K562 (cell line): ENCODE measurements around the gene PTRH1. TPM values are rescaled to one million over a fixed set of nuclear protein-coding genes. Genes with fewer than 3 reads are reported as not detected.

ENCODE experiments used
- ATAC-seq: fragments of 200-7000 bp; cut with Tn5 transposase; 3 replicates; pipeline ENCODE4 v1.9.1; 2020; ENCODE audit warnings: moderate library complexity
- BruUV-seq: library from RNA; stranded (reverse); fragments of 400-500 nt; replicated peaks from 2 replicates; lab custom pipeline; 2021; lab: Mats Ljungman, UMichigan
- CTCF ChIA-PET: fragments of 300-600 bp; formaldehyde crosslinking; extraction: SDS; loops from one replicate; lab custom pipeline; 2021; ENCODE audit warnings: low intra/inter-chr PET ratio; lab: Yijun Ruan, JAX
- POLR2A ChIA-PET: fragments of 300-600, 350-650 bp; sonication (Branson Sonifier 250); formaldehyde crosslinking; extraction: SDS; loops from one replicate; lab custom pipeline; 2021; ENCODE audit warnings: antibody characterized with exemption, inconsistent platforms; lab: Yijun Ruan, JAX
- DNase-seq, 4 experiments: peaks; one replicate each; pipeline versions ENCODE4 v3.0.0 to v3.0.0-alpha.2; 2011 to 2018; ENCODE audit warnings: low spot score in 3 of 4, mixed read lengths in 3 of 4; ENCODE audit errors: extremely low read depth in 1 of 4
- FAIRE-seq: peaks from 2 replicates; lab custom pipeline; 2011; peaks lifted over from hg19 to GRCh38; lab: Jason Lieb, UNC
- H2AFZ ChIP-seq: 2 replicates; pipeline ENCODE4 v1.6.0; 2011; ENCODE audit warnings: low read depth, low read length, control low read depth, inconsistent platforms
- H3K27ac ChIP-seq: fragments of 200-600 bp; 3 replicates; pipeline ENCODE4 v1.8.0; 2011; ENCODE audit warnings: low read depth, mild to moderate bottlenecking, control low read depth, inconsistent platforms, low read length, moderate library complexity, mixed read lengths; ENCODE audit errors: extremely low read depth
- H3K27me3 ChIP-seq, 2 experiments: fragments of 300-600 bp in 1 of 2; 2 replicates in 1 of 2; 3 replicates in 1 of 2; pipeline versions ENCODE4 v1.6.0 to v1.8.0; 2011; ENCODE audit warnings: inconsistent platforms in 2 of 2, low read length in 2 of 2, mild to moderate bottlenecking in 1 of 2, mixed read lengths in 1 of 2, moderate library complexity in 1 of 2; ENCODE audit not compliant: control insufficient read depth in 2 of 2, insufficient read depth in 2 of 2
- H3K36me3 ChIP-seq: fragments of 300-600 bp; 3 replicates; pipeline ENCODE4 v1.8.0; 2011; ENCODE audit warnings: mild to moderate bottlenecking, low read length, inconsistent platforms; ENCODE audit not compliant: control insufficient read depth, insufficient read depth
- H3K4me1 ChIP-seq, 2 experiments: fragments of 200-600 bp in 1 of 2; replicated peaks in 1 of 2; 2 replicates in 1 of 2; 3 replicates in 1 of 2; pipeline versions ENCODE4 v1.5.1 to v1.8.0; 2011; ENCODE audit warnings: inconsistent platforms in 2 of 2, low read length in 2 of 2, mild to moderate bottlenecking in 1 of 2, mixed read lengths in 1 of 2, moderate library complexity in 1 of 2; ENCODE audit not compliant: control insufficient read depth in 2 of 2, insufficient read depth in 2 of 2
- H3K4me2 ChIP-seq: 2 replicates; pipeline ENCODE4 v1.6.1; 2011; ENCODE audit warnings: low read length, control low read depth, inconsistent platforms, mixed read lengths; ENCODE audit not compliant: insufficient read depth
- H3K4me3 ChIP-seq: fragments of 200-600 bp; sonication (generic), shearing (Covaris generic); 2 replicates; pipeline ENCODE4 v1.5.1; 2016; ENCODE audit warnings: control low read depth, inconsistent platforms
- H3K79me2 ChIP-seq: fragments of 200-600 bp; 3 replicates; pipeline ENCODE4 v1.8.0; 2011; ENCODE audit warnings: low read length, inconsistent platforms; ENCODE audit not compliant: control insufficient read depth, insufficient read depth
- H3K9ac ChIP-seq, 2 experiments: 2 replicates each; pipeline versions ENCODE4 v1.6.0 to v1.6.1; 2011; ENCODE audit warnings: low read depth in 2 of 2, low read length in 2 of 2, control low read depth in 1 of 2, inconsistent platforms in 1 of 2, mild to moderate bottlenecking in 1 of 2, mixed read lengths in 1 of 2; ENCODE audit not compliant: insufficient read depth in 1 of 2
- H3K9me1 ChIP-seq: one replicate; pipeline ENCODE4 v1.6.0; 2011; ENCODE audit warnings: inconsistent platforms, mild to moderate bottlenecking, low read length, moderate library complexity; ENCODE audit not compliant: control insufficient read depth, insufficient read depth
- H3K9me3 ChIP-seq: replicated peaks from 2 replicates; pipeline ENCODE4 v1.5.1; 2011; ENCODE audit warnings: low read depth, low read length, inconsistent platforms; ENCODE audit not compliant: control insufficient read depth, insufficient read depth
- H4K20me1 ChIP-seq: replicated peaks from 2 replicates; pipeline ENCODE4 v1.6.1; 2011; ENCODE audit warnings: low read length, inconsistent platforms, mixed read lengths; ENCODE audit not compliant: control insufficient read depth, insufficient read depth
- MAX ChIP-seq: sonication (generic); formaldehyde crosslinking; IDR thresholded peaks from 2 replicates; pipeline ENCODE4 v1.9.0; 2022; ENCODE audit warnings: mild to moderate bottlenecking, missing genetic modification reagents
- OTX1 ChIP-seq: fragments of 450-650 bp; formaldehyde crosslinking; IDR thresholded peaks from 2 replicates; pipeline ENCODE4 v1.4.0; 2022; ENCODE audit warnings: mild to moderate bottlenecking
- ZNF143 ChIP-seq: sonication (generic); formaldehyde crosslinking; IDR thresholded peaks from 2 replicates; pipeline ENCODE4 v1.9.0; 2022; ENCODE audit warnings: mild to moderate bottlenecking, missing genetic modification reagents
- WGBS: fragments of 100-300 bp; shearing (Covaris generic); methylation state at CpG from one replicate; pipeline ENCODE4 v1.1.6; 2016; ENCODE audit warnings: low coverage, mixed read lengths; ENCODE audit not compliant: insufficient coverage; ENCODE audit errors: missing lambda C conversion rate; 5-methylcytosine and 5-hydroxymethylcytosine counted together
- in situ Hi-C: fragments of 300-500 bp; cut with MboI; formaldehyde crosslinking; loops from 4 replicates; pipeline ENCODE4 v1.15.0; 2018; ENCODE audit warnings: inconsistent platforms, mixed read lengths
- intact Hi-C: fragments of 100-400 bp; cut with micrococcal nuclease; formaldehyde crosslinking; loops from 2 replicates; pipeline ENCODE4 v1.14.2; 2022
- polyA plus RNA-seq, 8 experiments: library from polyadenylated mRNA; depleted of rRNA in 4 of 8; stranded (reverse) in 5 of 8; unstranded in 3 of 8; fragments of >200 nt; fragmentation: Nextera tagmentation in 2 of 8; fragmentation: Illumina TruSeq in 1 of 8; extraction: Ambion mirVana in 2 of 8; extraction: Trizol in 1 of 8; gene quantifications; 2 replicates each; pipeline versions ENCODE4 v1.2.1 to v1.2.3, GENCODE V29; 2011 to 2014; ENCODE audit warnings: inconsistent platforms in 1 of 8, missing spikeins in 1 of 8
- total RNA-seq, 7 experiments: library from RNA; depleted of rRNA in 6 of 7; stranded (reverse); fragments of >200 nt in 6 of 7; fragmentation: Illumina TruSeq in 2 of 7; extraction: Trizol in 2 of 7; gene quantifications; 2 replicates each; pipeline versions ENCODE4 v1.2.1 to v1.2.3, GENCODE V29; 2011 to 2021; ENCODE audit warnings: low replicate concordance in 1 of 7
- TF ChIP-seq, protein P1 (sequence below): sonication (generic); formaldehyde crosslinking; IDR thresholded peaks from 2 replicates; pipeline ENCODE4 v1.9.0; 2022; ENCODE audit warnings: mild to moderate bottlenecking, missing genetic modification reagents
- TF ChIP-seq, protein P2 (sequence below): fragments of 450-650 bp; formaldehyde crosslinking; conservative IDR thresholded peaks from 2 replicates; pipeline ENCODE4 v1.4.0; 2022; ENCODE audit warnings: mild to moderate bottlenecking, missing genetic modification characterization

PTRH1 gene
- total and polyA plus RNA-seq, 9 of the 15 experiments (the other 6 are each of a cell fraction or from before 2014, with no cell fraction given): 0.63 to 43.1 (median 5.7) TPM

GRCh38 chr9:127714020-127714750 is 1.3 kb downstream of the PTRH1 start (continued):
- TF ChIP-seq MAX (peak; percentile 13; the same call in 1 of the 2 replicates), OTX1 (no peak)
- TF ChIP-seq, all 486 proteins: peak for 3

DNA sequence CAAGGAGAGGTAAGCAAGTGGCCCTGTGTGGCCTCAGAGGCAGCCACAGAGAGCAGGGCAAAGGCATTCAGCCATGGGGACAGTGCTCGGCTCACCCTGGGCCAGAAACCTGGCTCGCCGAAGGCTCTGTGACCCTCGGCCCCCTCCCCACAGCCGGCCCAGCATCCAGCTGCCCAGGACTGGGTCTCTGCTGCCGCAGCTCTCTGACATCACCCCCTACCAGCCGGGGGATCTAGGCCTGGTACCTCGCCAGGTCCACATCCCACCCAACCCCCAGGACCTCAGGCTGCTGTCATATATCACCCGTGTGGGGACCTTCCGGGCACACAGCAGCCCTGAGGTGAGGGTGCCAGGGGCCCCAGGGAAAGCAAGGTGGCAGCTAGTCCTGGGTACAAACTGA is 2.6 kb downstream of the PTRH1 start:
- Histone ChIP-seq H3K9me1 (peaks cover 4% of the 10 kb centered on the region), H4K20me1 (peaks cover 3% of the 10 kb centered on the region; the same call in 1 of the 2 replicates), H3K4me2 (no peak overlapping the region)
- no peak for DNase-seq
- in situ Hi-C loops: no loop called here
- BruUV-seq: no TSS peak
- TF ChIP-seq, protein P1, sequence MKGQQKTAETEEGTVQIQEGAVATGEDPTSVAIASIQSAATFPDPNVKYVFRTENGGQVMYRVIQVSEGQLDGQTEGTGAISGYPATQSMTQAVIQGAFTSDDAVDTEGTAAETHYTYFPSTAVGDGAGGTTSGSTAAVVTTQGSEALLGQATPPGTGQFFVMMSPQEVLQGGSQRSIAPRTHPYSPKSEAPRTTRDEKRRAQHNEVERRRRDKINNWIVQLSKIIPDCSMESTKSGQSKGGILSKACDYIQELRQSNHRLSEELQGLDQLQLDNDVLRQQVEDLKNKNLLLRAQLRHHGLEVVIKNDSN (CRISPR knock-in tag): peak; percentile 30; the same call in 1 of the 2 replicates
- TF ChIP-seq, protein P2, sequence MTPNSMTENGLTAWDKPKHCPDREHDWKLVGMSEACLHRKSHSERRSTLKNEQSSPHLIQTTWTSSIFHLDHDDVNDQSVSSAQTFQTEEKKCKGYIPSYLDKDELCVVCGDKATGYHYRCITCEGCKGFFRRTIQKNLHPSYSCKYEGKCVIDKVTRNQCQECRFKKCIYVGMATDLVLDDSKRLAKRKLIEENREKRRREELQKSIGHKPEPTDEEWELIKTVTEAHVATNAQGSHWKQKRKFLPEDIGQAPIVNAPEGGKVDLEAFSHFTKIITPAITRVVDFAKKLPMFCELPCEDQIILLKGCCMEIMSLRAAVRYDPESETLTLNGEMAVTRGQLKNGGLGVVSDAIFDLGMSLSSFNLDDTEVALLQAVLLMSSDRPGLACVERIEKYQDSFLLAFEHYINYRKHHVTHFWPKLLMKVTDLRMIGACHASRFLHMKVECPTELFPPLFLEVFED (CRISPR knock-in tag): no peak
- 0 out of 2 replicates have a peak, but pooled peaks have one; percentile 8 for TF ChIP-seq ZNF143 (CRISPR knock-in tag)
- TF ChIP-seq, all 486 proteins: peak for 2
- H3K4me1 ChIP-seq: peaks cover 4 to 53% of the 10 kb centered on the region in 2 experiments; a peak in 4 of 5 replicates
- WGBS: 86% methylated on average over 8 of the region's 10 CpGs
- no peak overlapping the region for H2AFZ ChIP-seq
- intact Hi-C loops: no loop called here
- no peak for ATAC-seq
- 0 out of 3 replicates have a peak, but pooled peaks cover 3% of the 10 kb centered on the region for H3K79me2 ChIP-seq
- H3K9me3 ChIP-seq: 0 out of 2 replicates have a peak, but pooled peaks cover 4% of the 10 kb centered on the region
- no peak for FAIRE-seq
- H3K27me3 ChIP-seq: no peaks in the 10 kb centered on the region
- POLR2A ChIA-PET: interaction anchor here (1.2 kb wide), 1 partner anchor 9 kb away, joined by 4 read pairs; no protein-coding TSS in a partner anchor
- no peak overlapping the region for H3K4me3 ChIP-seq
- H3K27ac ChIP-seq: no peak overlapping the region
- H3K36me3 ChIP-seq: no peaks in the 10 kb centered on the region
- CTCF ChIA-PET: no interaction called here
- H3K9ac ChIP-seq: peak overlapping the region in 1 of 2 experiments; percentile 55; a peak in 1 of 4 replicates
